ENCODE results near the gene CDC42EP4.

- no peak for TF ChIP-seq CTCF (conservative IDR thresholded peaks at IDR 0.05)
- no peak for TF ChIP-seq ZFX (IDR thresholded peaks at IDR 0.05)
These were observed 5.7 kb downstream of the CDC42EP4 start for GRCh38 chr17:73305845-73306836.
